Dedifferentiated amniotic fluid mesenchymal stem cell (primary cell): ENCODE data around the gene SARDH.
"Not testable (repeated sequence)": the region's sequence is repeated elsewhere in the genome, so short reads cannot be mapped to it uniquely, and the experiment has no call there.

Experiments
- DNase-seq: peaks from one replicate; pipeline ENCODE4 v3.0.0-alpha.2; 2016; ENCODE audit errors: extremely low spot score

The SARDH gene

DNA sequence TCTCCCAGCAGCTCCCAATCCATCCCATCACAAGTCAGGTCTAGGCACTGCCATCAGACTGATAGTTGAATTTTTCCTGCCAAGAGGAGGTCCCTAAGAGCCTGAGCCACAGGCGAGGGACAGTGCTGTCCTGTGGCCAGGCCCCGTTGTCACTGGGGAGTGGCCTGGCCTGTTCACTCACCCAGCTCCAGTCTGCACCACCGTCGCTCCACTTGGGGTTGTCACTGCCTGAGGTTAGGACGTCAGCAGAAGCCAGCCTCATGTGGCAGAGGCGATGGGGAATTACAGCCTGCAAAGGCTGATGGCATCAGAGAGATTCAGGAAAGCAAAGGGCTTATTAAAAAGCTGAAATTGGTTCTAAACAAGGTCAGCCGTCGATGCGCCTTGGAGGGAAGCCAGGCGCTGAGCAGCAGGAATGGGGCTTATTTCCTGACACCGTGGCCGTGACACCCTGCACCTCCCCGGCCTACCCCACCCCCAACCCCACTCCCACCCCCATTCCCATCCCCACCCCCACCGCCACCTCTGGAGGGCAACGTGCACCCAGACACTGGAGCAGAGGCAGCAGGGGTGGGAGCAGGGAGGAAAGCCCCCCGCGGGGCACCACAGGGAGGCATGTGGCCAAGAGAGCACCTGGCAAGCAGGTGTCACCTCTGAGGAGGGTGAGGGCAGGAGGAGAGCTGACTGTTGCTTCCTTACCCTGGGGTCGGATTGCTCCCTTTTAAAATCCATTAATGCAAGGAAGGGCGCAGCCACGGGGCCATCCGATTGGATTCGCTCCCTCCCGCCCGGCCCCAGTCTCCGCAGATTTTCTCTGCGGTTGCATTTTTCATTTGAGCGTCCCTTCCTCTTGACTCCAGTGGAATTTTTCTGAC is 105.1 kb downstream of the SARDH start:
- DNase-seq: no peak

DNA sequence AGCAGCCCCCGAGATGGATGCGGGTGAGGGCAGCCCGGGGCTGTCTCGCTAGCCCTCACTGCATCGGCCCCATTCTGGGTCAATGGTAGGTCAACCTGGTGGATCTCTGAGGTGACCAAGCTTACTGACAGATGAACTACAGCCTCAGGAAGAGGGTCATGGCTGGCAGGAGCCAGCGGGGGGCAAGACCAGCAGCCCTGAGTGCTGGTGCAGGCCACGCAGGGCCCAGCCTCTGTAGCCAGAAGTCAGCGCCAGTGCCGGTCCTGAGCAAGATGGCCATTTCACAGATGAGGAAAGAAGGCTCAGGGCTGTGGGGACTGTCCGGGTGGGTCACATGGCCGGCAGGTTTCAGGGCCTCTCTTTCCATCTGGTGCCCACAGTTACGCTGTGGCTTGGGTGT is 107.0 kb downstream of the SARDH start:
- DNase-seq: no peak

DNA sequence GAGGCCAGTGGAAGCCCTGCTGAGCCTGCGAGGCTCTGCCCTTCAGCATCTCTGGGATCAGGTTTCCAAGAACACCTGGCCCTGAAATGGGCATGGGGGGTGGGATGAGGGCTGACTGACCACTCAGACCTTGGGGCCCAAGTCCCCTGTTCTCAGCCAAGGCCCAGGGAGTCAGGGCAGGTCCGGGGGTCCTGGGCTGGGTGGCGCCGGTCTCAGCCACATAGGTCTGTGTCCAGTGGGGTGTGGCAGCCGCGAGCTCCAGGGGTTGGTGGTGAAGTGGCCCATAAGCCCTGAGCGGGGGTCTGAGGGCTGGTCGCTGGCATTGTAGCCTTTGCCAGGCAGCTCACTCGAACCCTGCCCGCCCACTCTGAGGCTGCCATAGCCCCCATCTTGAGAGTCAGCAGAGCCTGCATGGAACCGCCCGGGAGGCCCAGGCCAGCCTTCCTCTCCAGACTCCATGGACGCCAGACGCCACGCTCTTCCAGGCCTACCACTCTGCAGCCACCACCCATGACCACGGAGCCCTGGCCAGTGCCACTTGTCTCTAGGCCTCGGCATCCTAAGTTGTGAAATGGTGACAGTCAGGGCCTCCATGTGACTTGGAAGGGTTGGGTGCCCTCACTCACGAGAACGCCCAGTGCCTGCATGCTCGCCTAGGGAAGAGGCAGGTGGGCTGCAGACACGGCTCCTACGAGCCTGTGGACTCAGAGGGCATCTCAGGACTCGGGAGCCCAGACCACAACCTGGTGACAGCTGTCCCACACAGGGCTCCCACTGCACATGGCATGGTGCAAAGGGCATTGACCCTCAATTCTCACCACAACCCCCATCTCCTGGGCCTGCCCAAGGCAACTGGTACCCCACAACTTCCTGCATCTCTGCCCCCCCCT is 108.7 kb downstream of the SARDH start:
- no peak for DNase-seq

DNA sequence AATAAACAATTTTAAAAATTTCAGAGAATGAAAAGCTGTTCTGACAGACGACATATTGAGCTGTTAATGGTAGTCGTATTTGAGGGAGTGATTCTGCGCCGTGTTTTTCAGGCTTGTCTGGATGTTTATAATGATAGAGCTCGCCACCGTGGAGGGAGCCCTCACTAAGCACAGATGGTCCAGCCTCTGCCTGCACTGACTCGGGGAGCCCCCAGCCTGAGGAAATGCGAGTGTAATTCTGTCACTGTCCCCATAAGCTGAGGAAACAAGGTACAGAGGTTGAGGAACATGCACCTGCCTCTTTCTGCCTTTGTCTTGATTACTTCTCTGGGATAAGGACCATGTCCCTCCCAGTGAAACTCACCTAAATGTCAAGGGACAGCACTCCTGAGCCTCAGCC is 109.4 kb downstream of the SARDH start:
- no peak for DNase-seq

DNA sequence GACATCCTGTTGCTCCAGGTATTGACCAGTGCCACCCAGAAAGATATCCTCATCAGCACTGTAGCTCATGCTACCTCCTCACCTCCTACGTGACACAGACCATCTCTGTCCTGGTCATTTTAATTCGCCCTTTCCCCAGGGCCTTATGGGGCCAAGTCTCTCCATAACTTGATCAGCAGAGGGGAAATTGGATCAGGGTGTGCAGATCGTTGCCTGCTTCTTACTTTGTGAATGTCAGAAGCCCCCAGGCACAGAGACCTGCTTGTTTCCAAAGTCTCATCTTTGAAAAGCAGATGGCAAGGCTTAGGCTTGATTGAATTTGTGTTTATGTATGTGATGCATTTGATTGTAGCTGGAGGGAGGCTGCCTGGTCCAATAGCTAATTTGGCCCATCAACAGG is 110.8 kb downstream of the SARDH start:
- no peak for DNase-seq

DNA sequence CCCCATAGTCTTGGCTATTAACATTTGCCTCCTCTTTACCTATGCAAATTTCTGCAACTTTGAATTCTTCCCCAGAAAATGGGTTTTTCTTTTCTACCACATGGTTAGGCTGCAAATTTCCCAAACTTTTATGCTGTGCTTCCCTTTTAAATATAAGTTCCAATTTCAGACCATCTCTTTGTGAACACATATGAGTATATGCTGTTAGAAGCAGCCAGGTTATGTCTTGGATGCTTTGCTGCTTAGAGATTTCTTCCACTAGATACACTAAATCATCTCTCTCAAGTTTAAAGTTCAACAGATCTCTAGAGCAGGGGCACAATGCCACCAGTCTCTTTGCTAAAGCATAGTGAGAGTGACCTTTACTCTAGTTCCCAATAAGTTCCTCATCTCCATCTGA is 112.1 kb downstream of the SARDH start:
- not testable (repeated sequence) for DNase-seq

DNA sequence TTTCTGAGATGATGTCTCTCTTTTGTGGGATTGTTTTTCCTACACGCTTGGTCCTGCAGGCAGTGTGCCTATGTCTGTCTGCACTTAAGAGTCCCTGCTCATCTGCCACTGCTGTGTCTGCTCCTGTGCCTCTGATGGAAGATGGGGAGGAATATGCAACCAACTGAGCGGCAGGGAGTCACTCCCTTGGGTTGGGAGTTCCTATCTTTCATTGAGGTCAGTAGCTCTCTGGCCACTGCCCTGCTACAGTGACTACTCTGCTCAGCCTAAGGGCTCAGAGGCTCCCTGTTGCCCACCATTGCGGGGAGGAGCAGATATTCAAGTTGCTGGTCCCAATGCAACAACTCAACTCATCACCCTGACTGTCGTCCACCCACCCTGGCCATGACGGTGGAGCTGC is 115.6 kb downstream of the SARDH start:
- DNase-seq: no peak

DNA sequence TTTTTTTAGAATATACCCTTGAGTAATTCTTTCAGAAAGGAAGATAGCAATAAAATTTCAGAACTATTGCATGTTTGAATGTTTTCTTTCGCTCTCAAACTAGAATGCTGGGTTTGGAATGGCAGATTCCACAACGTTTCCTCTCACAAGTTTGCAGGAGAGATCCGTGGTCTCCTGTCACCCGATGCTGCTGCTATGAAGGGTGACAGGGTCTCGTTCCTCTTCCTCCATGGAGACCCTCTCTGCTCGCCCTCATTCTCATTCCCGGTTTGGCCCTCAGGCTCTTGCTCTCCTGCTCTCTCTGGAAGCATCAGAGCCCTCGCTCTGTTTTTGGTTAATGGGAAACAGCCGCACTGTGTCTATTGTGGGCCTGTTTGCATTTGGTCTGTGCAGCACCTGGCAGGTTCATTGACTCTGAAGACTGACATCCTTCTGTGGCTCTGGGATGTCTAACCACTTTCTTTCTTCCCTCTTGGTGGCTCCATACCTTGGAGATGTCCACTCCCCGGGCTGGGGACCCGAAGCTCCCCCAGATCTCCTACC is 116.4 kb downstream of the SARDH start:
- DNase-seq: no peak

DNA sequence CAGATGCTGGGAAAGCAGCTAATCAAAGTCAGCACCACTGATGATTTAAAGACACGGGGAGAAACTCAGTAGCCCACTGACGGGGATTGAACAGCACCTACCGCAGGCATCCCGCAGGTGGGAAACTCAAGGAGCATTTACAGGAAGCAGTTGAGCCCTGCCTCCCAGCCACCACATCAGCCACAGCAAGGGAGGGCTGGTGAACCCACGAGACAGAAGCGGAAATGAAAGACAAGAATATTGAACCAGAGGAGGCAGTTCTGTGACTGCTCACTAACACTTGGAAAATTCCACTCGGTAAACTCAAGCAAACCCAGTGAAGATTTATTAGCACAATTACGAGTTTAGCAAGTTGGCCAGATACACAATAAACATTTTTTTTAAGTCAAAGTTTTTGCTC is 118.4 kb downstream of the SARDH start:
- DNase-seq: no peak

DNA sequence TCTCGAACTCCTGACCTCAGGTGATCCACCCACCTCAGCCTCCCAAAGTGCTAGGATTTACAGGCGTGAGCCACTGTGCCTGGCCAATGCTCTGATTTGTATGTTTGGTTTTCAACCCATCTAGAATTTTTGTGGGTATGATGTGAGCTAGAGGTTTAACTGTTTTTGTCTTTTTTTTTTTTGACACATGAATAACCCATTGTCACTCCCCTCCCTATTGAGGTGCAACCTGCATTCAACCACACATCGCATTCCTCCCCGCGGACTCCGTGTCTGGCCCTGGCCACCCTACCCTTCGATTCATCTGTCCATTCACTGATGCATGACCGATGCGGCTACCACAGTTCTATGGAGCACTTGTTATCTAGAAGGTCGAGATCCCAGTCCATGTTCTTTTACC is 119.4 kb downstream of the SARDH start:
- no peak for DNase-seq

DNA sequence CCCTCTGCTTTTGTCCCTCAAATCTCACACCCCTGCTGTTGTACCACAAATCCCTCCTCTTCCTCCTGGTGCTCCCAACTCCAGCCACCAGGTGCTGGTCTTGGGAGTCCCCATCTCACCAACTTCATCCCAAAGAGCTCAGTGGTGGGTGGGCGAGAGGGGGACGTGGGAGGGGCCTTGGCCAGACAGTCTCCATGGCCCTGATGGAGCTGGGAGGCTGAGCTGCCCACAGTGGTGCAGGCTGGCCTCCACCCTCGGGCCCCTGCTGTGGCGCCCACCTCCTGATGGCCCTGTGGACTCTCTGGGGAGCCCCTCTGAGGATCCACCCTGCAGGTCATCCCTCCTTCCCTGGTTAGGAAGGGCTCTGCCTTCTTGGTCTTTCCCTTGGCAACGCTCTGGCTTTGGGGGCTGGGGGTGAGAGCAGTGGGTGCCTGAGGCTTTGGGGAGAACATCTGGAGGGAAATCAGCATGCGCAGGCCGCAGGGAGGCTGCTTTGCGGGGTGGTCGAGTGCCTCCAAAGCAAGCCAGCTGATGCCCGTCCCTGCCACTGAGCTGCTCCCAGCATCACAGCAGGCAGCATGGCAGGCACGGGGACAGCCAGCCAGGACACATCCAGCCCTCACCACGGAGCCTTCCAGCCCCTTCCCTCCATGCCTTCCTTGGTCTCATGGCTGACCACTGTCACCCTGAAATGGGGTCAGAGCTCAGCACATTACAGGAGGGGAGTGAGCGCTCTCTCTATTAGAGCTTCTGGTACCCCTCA is 121.3 kb downstream of the SARDH start:
- DNase-seq: no peak

DNA sequence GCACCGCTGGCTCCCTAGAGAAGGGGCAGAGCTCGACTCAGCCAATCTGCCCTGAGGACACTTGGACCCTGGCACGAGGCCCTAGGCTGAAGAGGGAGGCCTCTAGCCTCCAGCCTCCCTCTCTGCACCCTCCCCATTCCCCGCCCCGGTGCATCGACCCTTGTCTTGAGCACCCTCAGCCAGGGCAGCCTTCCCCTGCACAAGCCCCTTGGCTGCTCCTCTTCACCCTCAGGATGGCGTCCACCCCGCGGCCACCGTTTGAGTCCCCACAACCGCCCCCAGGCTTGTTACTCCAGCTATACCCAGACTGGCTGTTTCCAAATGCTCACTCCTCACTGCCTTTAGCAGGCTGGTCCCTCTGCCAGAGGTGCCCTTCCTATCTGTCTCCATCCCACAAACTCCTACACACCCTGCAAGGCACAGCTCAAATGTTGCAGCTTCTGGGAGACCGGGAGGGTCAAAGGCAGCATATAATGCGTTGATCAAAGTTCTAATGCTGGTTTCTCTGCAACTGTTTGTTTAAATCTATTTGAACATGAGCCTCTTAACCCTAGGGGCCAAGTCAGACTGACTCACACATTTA is 122.5 kb downstream of the SARDH start:
- no peak for DNase-seq

DNA sequence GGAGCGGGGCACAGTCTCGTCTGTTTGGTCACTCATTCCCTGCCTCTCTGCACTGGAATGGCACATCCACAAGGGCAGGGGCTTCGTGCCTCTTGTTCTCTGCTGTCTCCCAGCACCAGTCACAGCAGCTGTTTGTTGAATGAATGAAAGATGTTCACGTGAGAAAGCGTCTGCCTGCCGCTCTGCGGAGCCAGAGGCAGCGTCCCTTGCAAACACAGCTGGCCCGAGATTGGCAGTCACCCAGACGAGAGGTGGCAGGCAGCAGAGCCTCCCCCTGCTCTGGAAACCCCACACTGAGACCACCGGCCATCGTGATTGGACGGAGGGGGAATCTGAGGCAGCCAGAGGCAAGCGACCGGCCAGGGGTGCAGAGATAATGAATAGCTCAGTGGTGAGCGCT is 123.0 kb downstream of the SARDH start:
- no peak for DNase-seq

DNA sequence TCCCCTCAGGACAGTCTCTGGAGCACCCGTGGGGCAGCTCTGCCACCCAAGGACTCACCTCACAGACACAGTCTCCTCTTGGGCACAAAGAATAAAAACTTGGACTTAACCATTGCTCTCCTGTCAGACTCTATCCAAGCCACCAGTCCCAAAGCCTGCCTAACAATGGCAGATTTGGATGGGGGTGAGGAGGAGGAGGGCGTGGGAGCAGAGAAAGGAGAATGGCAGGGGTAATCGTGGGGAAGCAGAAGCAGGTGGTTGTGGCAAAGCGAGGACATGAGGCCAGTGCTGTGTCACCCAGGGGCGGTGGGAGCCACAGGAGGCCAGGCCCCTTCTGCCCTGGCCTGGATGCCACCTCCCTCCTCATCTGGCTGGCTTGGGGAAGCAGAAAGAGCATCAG is 123.5 kb downstream of the SARDH start:
- no peak for DNase-seq

DNA sequence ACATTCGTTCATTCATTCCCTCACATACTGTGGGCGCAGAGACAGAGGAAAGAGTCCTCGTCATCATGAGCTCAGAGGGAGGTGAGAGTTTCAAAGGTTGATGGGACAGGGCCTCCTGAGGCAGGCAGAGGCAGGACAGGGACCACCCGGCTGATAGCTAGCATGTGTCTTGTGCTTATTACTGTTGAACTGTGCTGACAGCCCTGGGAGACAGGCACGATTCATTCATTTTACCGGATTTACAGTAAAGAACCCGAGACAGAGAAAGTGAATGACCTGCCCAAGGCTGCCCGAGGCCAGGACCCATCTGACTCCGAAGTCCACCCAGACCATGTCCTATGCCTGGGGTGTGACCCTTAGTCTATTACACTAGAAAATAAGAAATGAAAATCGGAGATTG is 124.1 kb downstream of the SARDH start:
- DNase-seq: no peak
